Endothelial cell (in vitro differentiated cells): ENCODE measurements around the gene ATP2B2. TPM values are rescaled to one million over a fixed set of nuclear protein-coding genes. Genes with fewer than 3 reads are reported as not detected.

Source experiments
- DNase-seq: peaks from one replicate; pipeline ENCODE4 v3.0.0; 2021; ENCODE audit warnings: low spot score
- H3K27ac Mint-ChIP-seq: one replicate; pipeline ENCODE4 v1.8.0; 2021; ENCODE audit warnings: mixed read lengths, inconsistent platforms; ENCODE audit not compliant: unreplicated experiment
- H3K27me3 Mint-ChIP-seq: one replicate; pipeline ENCODE4 v1.8.0; 2021; ENCODE audit warnings: mild to moderate bottlenecking, moderate library complexity, mixed read lengths, inconsistent platforms; ENCODE audit not compliant: unreplicated experiment
- H3K36me3 Mint-ChIP-seq: one replicate; pipeline ENCODE4 v1.8.0; 2021; ENCODE audit warnings: mild to moderate bottlenecking, low read depth, mixed read lengths, inconsistent platforms; ENCODE audit not compliant: unreplicated experiment
- H3K4me1 Mint-ChIP-seq: one replicate; pipeline ENCODE4 v1.8.0; 2021; ENCODE audit warnings: mild to moderate bottlenecking, mixed read lengths, inconsistent platforms; ENCODE audit not compliant: unreplicated experiment
- H3K4me3 Mint-ChIP-seq: one replicate; pipeline ENCODE4 v1.8.0; 2021; ENCODE audit warnings: mild to moderate bottlenecking, mixed read lengths, inconsistent platforms; ENCODE audit not compliant: unreplicated experiment
- H3K9me3 Mint-ChIP-seq: one replicate; pipeline ENCODE4 v1.8.0; 2021; ENCODE audit warnings: mixed read lengths, inconsistent platforms; ENCODE audit not compliant: unreplicated experiment
- CTCF ChIP-seq: fragments of 200-600 bp; sonication (generic); IDR thresholded peaks from one replicate; pipeline ENCODE4 v1.5.0; 2021; ENCODE audit warnings: antibody characterized with exemption; ENCODE audit not compliant: unreplicated experiment
- total RNA-seq: library from RNA; stranded (reverse); fragmentation: NEBNext Ultra II Directional; extraction: Animal tissue kit (Norgen Biotek cat#: 25700); gene quantifications from one replicate; pipeline ENCODE4 v1.2.1, GENCODE V29; 2021; ENCODE audit not compliant: unreplicated experiment

Gene ATP2B2
- total RNA-seq, 1 donor from 2014 or later: 1.7 TPM

- no peak overlapping the region for H3K27ac Mint-ChIP-seq
- peaks cover 3% of the 10 kb centered on the region for H3K36me3 Mint-ChIP-seq
- H3K27me3 Mint-ChIP-seq: peaks cover 9% of the 10 kb centered on the region
- TF ChIP-seq CTCF: no peak
- H3K4me1 Mint-ChIP-seq: peaks cover 9% of the 10 kb centered on the region
- H3K4me3 Mint-ChIP-seq: no peak overlapping the region
- H3K9me3 Mint-ChIP-seq: no peaks in the 10 kb centered on the region
- no peak for DNase-seq
Observed at GRCh38 chr3:10474847-10475246, 30.5 kb downstream of the ATP2B2 start.

DNA sequence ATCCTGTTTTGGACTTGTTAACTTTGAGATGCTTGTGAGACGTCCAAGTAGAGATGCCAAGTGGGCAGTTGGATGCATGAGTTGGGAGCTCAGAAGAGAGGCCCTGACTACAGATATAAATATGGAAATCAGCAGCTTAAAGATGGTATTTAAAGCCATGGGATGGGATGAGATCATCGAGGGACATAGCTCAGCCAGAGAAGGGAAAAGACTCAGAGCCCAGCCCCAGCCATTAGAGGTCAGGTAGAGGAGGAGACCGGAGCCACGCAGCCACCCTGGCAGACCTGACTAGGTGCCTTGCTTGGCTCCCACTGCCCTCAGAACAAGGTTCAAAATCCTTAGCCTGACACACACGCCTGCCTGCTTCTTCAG lies 31.1 kb downstream of the ATP2B2 start:
- no peaks in the 10 kb centered on the region for H3K9me3 Mint-ChIP-seq
- peaks cover 3% of the 10 kb centered on the region for H3K36me3 Mint-ChIP-seq
- TF ChIP-seq CTCF: no peak
- H3K27ac Mint-ChIP-seq: no peak overlapping the region
- no peak overlapping the region for H3K4me3 Mint-ChIP-seq
- H3K4me1 Mint-ChIP-seq: peaks cover 9% of the 10 kb centered on the region
- DNase-seq: no peak
- peaks cover 8% of the 10 kb centered on the region for H3K27me3 Mint-ChIP-seq

GRCh38 chr3:10473581-10474274 lies 31.7 kb downstream of the ATP2B2 start:
- H3K27me3 Mint-ChIP-seq: peaks cover 6% of the 10 kb centered on the region
- peaks cover 1% of the 10 kb centered on the region for H3K36me3 Mint-ChIP-seq
- H3K27ac Mint-ChIP-seq: peak overlapping the region; percentile 30
- peaks cover 9% of the 10 kb centered on the region for H3K4me1 Mint-ChIP-seq
- DNase-seq: no peak
- no peak for TF ChIP-seq CTCF
- H3K4me3 Mint-ChIP-seq: no peak overlapping the region
- H3K9me3 Mint-ChIP-seq: no peaks in the 10 kb centered on the region

DNA sequence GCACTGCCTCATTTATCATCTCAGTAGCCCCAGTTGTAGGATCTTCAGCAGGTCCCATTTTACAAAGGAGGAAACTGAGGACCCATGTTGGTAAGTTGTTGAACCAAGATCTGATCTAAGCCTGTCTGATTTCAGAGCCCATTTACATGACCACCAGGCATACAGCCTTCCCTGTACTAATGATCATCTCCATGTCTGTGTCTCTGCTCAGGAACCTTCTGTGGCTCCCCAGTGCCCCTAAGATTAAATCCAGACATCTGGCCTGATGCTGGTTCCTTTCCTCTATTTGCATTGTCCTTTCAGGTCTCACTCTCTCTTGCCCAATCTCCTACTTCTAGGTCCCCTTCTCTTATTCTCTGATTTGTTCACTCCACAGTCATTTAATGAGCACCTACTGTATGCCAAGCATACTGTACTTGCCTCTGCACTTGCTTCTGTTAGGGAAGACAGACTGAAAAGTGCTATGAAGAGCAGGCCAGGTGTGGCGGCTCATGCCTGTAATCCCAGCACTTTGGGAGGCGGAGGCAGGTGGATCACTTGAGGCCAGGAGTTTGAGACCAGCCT lies 32.4 kb downstream of the ATP2B2 start:
- TF ChIP-seq CTCF: no peak
- Mint-ChIP-seq H3K4me1 (peaks cover 9% of the 10 kb centered on the region), H3K27ac (no peak overlapping the region), H3K4me3 (no peak overlapping the region), H3K27me3 (peaks cover 6% of the 10 kb centered on the region), H3K9me3 (no peaks in the 10 kb centered on the region), H3K36me3 (no peaks in the 10 kb centered on the region)
- no peak for DNase-seq

GRCh38 chr3:10471054-10471688 lies 34.2 kb downstream of the ATP2B2 start:
- Mint-ChIP-seq H3K27ac (no peak overlapping the region), H3K4me1 (peaks cover 9% of the 10 kb centered on the region), H3K27me3 (peaks cover 7% of the 10 kb centered on the region), H3K9me3 (no peaks in the 10 kb centered on the region), H3K36me3 (no peaks in the 10 kb centered on the region), H3K4me3 (no peak overlapping the region)
- TF ChIP-seq CTCF: no peak
- DNase-seq: no peak
